Panc1 (cell line): ENCODE measurements around the gene STK39. TPM values are rescaled to one million over a fixed set of nuclear protein-coding genes. Genes with fewer than 3 reads are reported as not detected.

ENCODE experiments used
- ATAC-seq: fragments of 200-7000 bp; cut with Tn5 transposase; 2 replicates; pipeline ENCODE4 v1.9.1; 2020; ENCODE audit warnings: mild to moderate bottlenecking, moderate library complexity
- BruUV-seq: library from RNA; stranded (reverse); fragments of 400-500 nt; replicated peaks from 2 replicates; lab custom pipeline; 2021; lab: Mats Ljungman, UMichigan
- CTCF ChIA-PET: fragments of 300-600 bp; sonication (Branson Sonifier 250); formaldehyde crosslinking; loops from one replicate; lab custom pipeline; 2022; ENCODE audit warnings: antibody characterized with exemption; lab: Charles Lee
- POLR2A ChIA-PET: fragments of 300-600 bp; sonication (Branson Sonifier 250); formaldehyde crosslinking; loops from one replicate; lab custom pipeline; 2022; ENCODE audit warnings: antibody characterized with exemption; lab: Charles Lee
- DNase-seq: peaks from one replicate; pipeline ENCODE4 v3.0.0-alpha.2; 2010; ENCODE audit warnings: low read depth, low spot score
- H3K27ac ChIP-seq: 2 replicates; pipeline ENCODE4 v1.5.1; 2011; ENCODE audit warnings: mild to moderate bottlenecking, low read length, inconsistent platforms
- H3K27me3 ChIP-seq: fragments of 200-500 bp; sonication (Bioruptor generic); 2 replicates; pipeline ENCODE4 v1.6.0; 2014; ENCODE audit warnings: low read length, inconsistent platforms; ENCODE audit not compliant: control insufficient read depth, insufficient read depth
- H3K36me3 ChIP-seq: fragments of 200-500 bp; sonication (Bioruptor generic); 2 replicates; pipeline ENCODE4 v1.5.1; 2014; ENCODE audit warnings: inconsistent platforms, mild to moderate bottlenecking, low read length, moderate library complexity; ENCODE audit not compliant: control insufficient read depth, insufficient read depth
- H3K4me1 ChIP-seq: 2 replicates; pipeline ENCODE4 v1.5.1; 2011; ENCODE audit warnings: inconsistent platforms, mild to moderate bottlenecking, low read length, moderate library complexity; ENCODE audit not compliant: control insufficient read depth, insufficient read depth
- H3K4me3 ChIP-seq, 2 experiments: 2 replicates each; pipeline ENCODE4 v1.5.1; 2011 to 2012; ENCODE audit warnings: low read depth in 2 of 2, low read length in 2 of 2, mild to moderate bottlenecking in 2 of 2, inconsistent platforms in 1 of 2, moderate library complexity in 1 of 2
- H3K9me3 ChIP-seq: fragments of 200-500 bp; sonication (Bioruptor generic); 2 replicates; pipeline ENCODE4 v1.5.1; 2014; ENCODE audit warnings: low read depth, mild to moderate bottlenecking, inconsistent platforms, low read length, moderate library complexity; ENCODE audit not compliant: control insufficient read depth, insufficient read depth
- POLR2AphosphoS5 ChIP-seq: IDR thresholded peaks from 2 replicates; pipeline ENCODE4 v1.6.1; 2012; ENCODE audit warnings: mild to moderate bottlenecking, low read depth, low read length, moderate library complexity
- SIN3A ChIP-seq: IDR thresholded peaks from 2 replicates; pipeline ENCODE4 v1.6.1; 2012; ENCODE audit warnings: low read depth, mild to moderate bottlenecking, low read length, moderate library complexity, borderline replicate concordance; ENCODE audit not compliant: insufficient read depth
- TCF7L2 ChIP-seq: IDR thresholded peaks from 2 replicates; pipeline ENCODE4 v1.6.1; 2011; ENCODE audit warnings: mild to moderate bottlenecking, low read depth, low read length, inconsistent platforms
- in situ Hi-C: cut with HindIII; loops from 2 replicates; pipeline ENCODE4 v1.10.0; 2016; ENCODE audit warnings: low sequenced_read_pairs, low pct_unique_long_range_greater_than_20kb
- intact Hi-C: fragments of 100-400 bp; cut with micrococcal nuclease; formaldehyde crosslinking; loops from one replicate; pipeline ENCODE4 v1.10.0; 2022; ENCODE audit not compliant: unreplicated experiment
- total RNA-seq: library from RNA; stranded (reverse); gene quantifications from one replicate; pipeline ENCODE4 v1.2.1, GENCODE V29; 2021; ENCODE audit not compliant: unreplicated experiment
- TF ChIP-seq, protein P1 (sequence below), 2 experiments: IDR thresholded peaks; 2 replicates each; pipeline ENCODE4 v1.6.1; 2011 to 2012; ENCODE audit warnings: low read depth in 2 of 2, control low read depth in 1 of 2, low read length in 1 of 2, mild to moderate bottlenecking in 1 of 2, moderate library complexity in 1 of 2; ENCODE audit not compliant: insufficient read depth in 1 of 2
- TF ChIP-seq, protein P2 (sequence below): fragments of 450-650 bp; IDR thresholded peaks from 2 replicates; pipeline ENCODE4 v1.5.1; 2017; ENCODE audit warnings: mild to moderate bottlenecking

The STK39 gene
- total RNA-seq, 1 experiment from 2014 or later, result 14.0 TPM

DNA sequence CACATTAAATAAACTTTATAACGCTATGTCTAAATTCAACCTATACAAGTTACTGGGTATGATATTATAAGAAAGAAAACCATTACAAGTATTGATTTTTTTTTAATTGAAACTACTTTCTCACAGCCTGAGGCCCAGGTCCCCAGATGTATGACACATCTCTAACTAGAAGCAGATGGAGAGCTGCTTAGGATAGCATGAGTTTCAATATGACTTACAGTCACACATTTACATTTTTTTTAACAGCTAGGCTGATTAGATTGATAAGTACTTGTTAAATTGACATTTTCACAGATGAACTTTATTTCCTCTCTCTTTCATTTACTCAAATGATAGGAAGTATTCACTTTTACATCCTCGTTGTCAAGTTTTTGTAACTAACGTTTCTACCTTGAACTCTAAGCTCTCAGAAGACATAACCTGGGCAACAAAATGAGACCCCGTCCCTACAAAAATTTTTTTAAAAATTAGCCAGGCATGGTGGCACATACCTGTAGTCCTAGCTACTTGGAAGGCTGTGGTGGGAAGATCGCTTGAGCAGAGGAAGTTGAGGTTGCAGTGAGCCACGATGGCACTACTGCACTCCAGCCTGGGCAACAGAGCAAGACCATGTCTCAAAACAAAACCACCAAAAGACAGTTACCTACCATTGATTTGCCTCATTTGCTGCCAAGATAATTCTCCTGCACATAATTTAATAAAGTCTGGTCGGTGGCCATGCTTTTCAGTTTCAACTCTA, 52.4 kb downstream of the STK39 start:
- no peak for ATAC-seq
- Histone ChIP-seq H3K9me3 (no peaks in the 10 kb centered on the region), H3K36me3 (no peaks in the 10 kb centered on the region), H3K4me3 (no peak overlapping the region), H3K27ac (no peak overlapping the region), H3K27me3 (no peaks in the 10 kb centered on the region), H3K4me1 (0 out of 2 replicates have a peak, but pooled peaks cover 2% of the 10 kb centered on the region)
- POLR2A ChIA-PET, result no interaction called here
- no peak for DNase-seq
- TF ChIP-seq, protein P1, sequence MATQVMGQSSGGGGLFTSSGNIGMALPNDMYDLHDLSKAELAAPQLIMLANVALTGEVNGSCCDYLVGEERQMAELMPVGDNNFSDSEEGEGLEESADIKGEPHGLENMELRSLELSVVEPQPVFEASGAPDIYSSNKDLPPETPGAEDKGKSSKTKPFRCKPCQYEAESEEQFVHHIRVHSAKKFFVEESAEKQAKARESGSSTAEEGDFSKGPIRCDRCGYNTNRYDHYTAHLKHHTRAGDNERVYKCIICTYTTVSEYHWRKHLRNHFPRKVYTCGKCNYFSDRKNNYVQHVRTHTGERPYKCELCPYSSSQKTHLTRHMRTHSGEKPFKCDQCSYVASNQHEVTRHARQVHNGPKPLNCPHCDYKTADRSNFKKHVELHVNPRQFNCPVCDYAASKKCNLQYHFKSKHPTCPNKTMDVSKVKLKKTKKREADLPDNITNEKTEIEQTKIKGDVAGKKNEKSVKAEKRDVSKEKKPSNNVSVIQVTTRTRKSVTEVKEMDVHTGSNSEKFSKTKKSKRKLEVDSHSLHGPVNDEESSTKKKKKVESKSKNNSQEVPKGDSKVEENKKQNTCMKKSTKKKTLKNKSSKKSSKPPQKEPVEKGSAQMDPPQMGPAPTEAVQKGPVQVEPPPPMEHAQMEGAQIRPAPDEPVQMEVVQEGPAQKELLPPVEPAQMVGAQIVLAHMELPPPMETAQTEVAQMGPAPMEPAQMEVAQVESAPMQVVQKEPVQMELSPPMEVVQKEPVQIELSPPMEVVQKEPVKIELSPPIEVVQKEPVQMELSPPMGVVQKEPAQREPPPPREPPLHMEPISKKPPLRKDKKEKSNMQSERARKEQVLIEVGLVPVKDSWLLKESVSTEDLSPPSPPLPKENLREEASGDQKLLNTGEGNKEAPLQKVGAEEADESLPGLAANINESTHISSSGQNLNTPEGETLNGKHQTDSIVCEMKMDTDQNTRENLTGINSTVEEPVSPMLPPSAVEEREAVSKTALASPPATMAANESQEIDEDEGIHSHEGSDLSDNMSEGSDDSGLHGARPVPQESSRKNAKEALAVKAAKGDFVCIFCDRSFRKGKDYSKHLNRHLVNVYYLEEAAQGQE (IDR thresholded peaks at IDR 0.05; ENCODE audit: insufficient read depth in 1 of 2, low read depth in 2 of 2, low read length in 1 of 2), result no peak
- TF ChIP-seq SIN3A (no peak), TCF7L2 (no peak), POLR2AphosphoS5 (no peak)
- TF ChIP-seq, protein P2, sequence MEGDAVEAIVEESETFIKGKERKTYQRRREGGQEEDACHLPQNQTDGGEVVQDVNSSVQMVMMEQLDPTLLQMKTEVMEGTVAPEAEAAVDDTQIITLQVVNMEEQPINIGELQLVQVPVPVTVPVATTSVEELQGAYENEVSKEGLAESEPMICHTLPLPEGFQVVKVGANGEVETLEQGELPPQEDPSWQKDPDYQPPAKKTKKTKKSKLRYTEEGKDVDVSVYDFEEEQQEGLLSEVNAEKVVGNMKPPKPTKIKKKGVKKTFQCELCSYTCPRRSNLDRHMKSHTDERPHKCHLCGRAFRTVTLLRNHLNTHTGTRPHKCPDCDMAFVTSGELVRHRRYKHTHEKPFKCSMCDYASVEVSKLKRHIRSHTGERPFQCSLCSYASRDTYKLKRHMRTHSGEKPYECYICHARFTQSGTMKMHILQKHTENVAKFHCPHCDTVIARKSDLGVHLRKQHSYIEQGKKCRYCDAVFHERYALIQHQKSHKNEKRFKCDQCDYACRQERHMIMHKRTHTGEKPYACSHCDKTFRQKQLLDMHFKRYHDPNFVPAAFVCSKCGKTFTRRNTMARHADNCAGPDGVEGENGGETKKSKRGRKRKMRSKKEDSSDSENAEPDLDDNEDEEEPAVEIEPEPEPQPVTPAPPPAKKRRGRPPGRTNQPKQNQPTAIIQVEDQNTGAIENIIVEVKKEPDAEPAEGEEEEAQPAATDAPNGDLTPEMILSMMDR, result no peak
- CTCF ChIA-PET, result no interaction called here
- no TSS peak for BruUV-seq
- intact Hi-C loops, result no loop called here
- in situ Hi-C loops, result no loop called here

DNA sequence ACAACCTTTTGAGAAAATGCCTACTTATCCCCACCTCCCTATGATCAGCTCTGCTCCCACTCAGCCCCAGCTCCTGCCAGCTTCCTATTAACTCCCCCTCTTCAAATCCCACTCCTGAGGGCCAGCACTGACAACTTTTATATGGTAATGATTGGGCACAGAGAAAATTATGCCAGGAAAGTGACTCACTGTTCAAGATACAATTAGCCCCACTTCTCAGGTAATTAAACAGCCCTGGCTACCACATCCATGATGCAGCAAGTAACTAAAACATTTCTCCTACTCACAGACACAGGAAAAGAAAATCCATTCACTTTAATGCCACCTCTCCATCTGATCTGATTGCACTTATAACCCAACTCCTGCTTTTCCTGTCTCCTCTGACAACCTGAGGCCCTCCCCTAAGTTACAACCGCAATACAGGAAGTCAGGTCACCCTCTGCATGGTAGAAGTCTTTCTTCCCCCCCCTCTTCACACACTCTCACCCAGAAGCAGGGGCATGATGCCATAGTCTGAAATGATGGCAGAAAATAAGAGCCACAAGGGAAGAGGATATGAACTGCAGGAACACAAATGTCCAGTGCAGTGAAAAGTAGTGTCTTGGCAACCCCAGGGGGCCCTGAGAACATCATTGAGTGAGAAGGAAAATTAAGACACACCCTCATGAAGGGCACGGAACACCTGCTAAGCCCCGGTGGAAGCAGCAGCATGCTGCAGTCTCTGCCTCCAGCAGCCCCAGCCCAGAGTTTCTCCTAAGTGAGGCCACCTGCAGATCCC, 54.4 kb downstream of the STK39 start:
- Histone ChIP-seq H3K4me1 (0 out of 2 replicates have a peak, but pooled peaks cover 2% of the 10 kb centered on the region), H3K4me3 (no peak overlapping the region), H3K27me3 (no peaks in the 10 kb centered on the region), H3K27ac (no peak overlapping the region), H3K9me3 (no peaks in the 10 kb centered on the region), H3K36me3 (no peaks in the 10 kb centered on the region)
- intact Hi-C loops, result no loop called here
- DNase-seq (no peak), ATAC-seq (no peak)
- ChIA-PET CTCF (no interaction called here), POLR2A (no interaction called here)
- in situ Hi-C loops, result no loop called here
- TF ChIP-seq, protein P2, result no peak
- TF ChIP-seq, protein P1 (IDR thresholded peaks at IDR 0.05; ENCODE audit: insufficient read depth in 1 of 2, low read depth in 2 of 2, low read length in 1 of 2), result no peak
- no peak for TF ChIP-seq POLR2AphosphoS5
- TF ChIP-seq TCF7L2, result no peak
- TF ChIP-seq SIN3A, result no peak
- BruUV-seq, result no TSS peak
